IMR-90 (cell line): ENCODE results near the gene RAB25. TPM values are rescaled to one million over a fixed set of nuclear protein-coding genes. Genes with fewer than 3 reads are reported as not detected.

Source experiments
- ATAC-seq: fragments of 200-7000 bp; cut with Tn5 transposase; 2 replicates; pipeline ENCODE4 v1.9.1; 2020; ENCODE audit warnings: low read depth, mild to moderate bottlenecking, moderate library complexity
- BruUV-seq: library from RNA; stranded (reverse); fragments of 400-500 nt; replicated peaks from 2 replicates; lab custom pipeline; 2021; lab: Mats Ljungman, UMichigan
- CTCF ChIA-PET: fragments of 300-600 bp; formaldehyde crosslinking; extraction: SDS; loops from one replicate; lab custom pipeline; 2021; ENCODE audit warnings: antibody characterized with exemption; lab: Yijun Ruan, JAX
- POLR2A ChIA-PET: fragments of 300-600 bp; sonication (Branson Sonifier 250); formaldehyde crosslinking; loops from one replicate; lab custom pipeline; 2022; ENCODE audit warnings: antibody characterized with exemption; ENCODE audit not compliant: unreplicated experiment; lab: Charles Lee
- DNase-seq: peaks from one replicate; pipeline ENCODE4 v3.0.0; 2013
- H2AFZ ChIP-seq: replicated peaks from 2 replicates; pipeline ENCODE3; 2013; ENCODE audit warnings: low read length, mild to moderate bottlenecking; ENCODE audit not compliant: poor library complexity
- H2AK5ac ChIP-seq: 2 replicates; pipeline ENCODE4 v1.6.1; 2013; ENCODE audit warnings: low read depth, low read length, inconsistent platforms
- H2AK9ac ChIP-seq: replicated peaks from 2 replicates; pipeline ENCODE3; 2013; ENCODE audit warnings: mild to moderate bottlenecking, low read depth, low read length, moderate library complexity; ENCODE audit not compliant: poor library complexity
- H2BK120ac ChIP-seq: 2 replicates; pipeline ENCODE4 v1.6.1; 2013; ENCODE audit warnings: low read depth, low read length, inconsistent platforms
- H2BK15ac ChIP-seq: 3 replicates; pipeline ENCODE4 v1.6.1; 2013; ENCODE audit warnings: low read depth, low read length, inconsistent platforms
- H2BK20ac ChIP-seq: 2 replicates; pipeline ENCODE4 v1.6.1; 2013; ENCODE audit warnings: low read depth, mild to moderate bottlenecking, inconsistent platforms, low read length, moderate library complexity
- H2BK5ac ChIP-seq: 2 replicates; pipeline ENCODE4 v1.6.1; 2013; ENCODE audit warnings: mild to moderate bottlenecking, low read depth, low read length, inconsistent platforms; ENCODE audit not compliant: poor library complexity, severe bottlenecking
- H3K14ac ChIP-seq: replicated peaks from 2 replicates; pipeline ENCODE4 v1.6.1; 2013; ENCODE audit warnings: low read depth, low read length, inconsistent platforms
- H3K18ac ChIP-seq: 2 replicates; pipeline ENCODE4 v1.6.1; 2013; ENCODE audit warnings: low read depth, low read length, control low read depth
- H3K23ac ChIP-seq: 2 replicates; pipeline ENCODE4 v1.6.1; 2013; ENCODE audit warnings: low read depth, low read length, inconsistent platforms
- H3K27ac ChIP-seq: 2 replicates; pipeline ENCODE4 v1.5.1; 2013; ENCODE audit warnings: mild to moderate bottlenecking, control low read depth, low read length; ENCODE audit not compliant: insufficient read depth
- H3K27me3 ChIP-seq: 2 replicates; pipeline ENCODE4 v1.6.1; 2013; ENCODE audit warnings: low read length; ENCODE audit not compliant: control insufficient read depth, insufficient read depth
- H3K36me3 ChIP-seq: 2 replicates; pipeline ENCODE4 v1.6.1; 2013; ENCODE audit warnings: low read length, mixed read lengths; ENCODE audit not compliant: control insufficient read depth, insufficient read depth
- H3K4ac ChIP-seq: 2 replicates; pipeline ENCODE4 v1.6.1; 2013; ENCODE audit warnings: low read depth, low read length, inconsistent platforms
- H3K4me1 ChIP-seq: 2 replicates; pipeline ENCODE4 v1.6.1; 2013; ENCODE audit warnings: low read length, mixed read lengths; ENCODE audit not compliant: control insufficient read depth, insufficient read depth
- H3K4me2 ChIP-seq: 2 replicates; pipeline ENCODE4 v1.6.1; 2013; ENCODE audit warnings: low read depth, mild to moderate bottlenecking, control low read depth, low read length, moderate library complexity
- H3K4me3 ChIP-seq: 2 replicates; pipeline ENCODE4 v1.5.1; 2013; ENCODE audit warnings: low read depth, mild to moderate bottlenecking, control low read depth, low read length, moderate library complexity; ENCODE audit not compliant: insufficient read depth
- H3K56ac ChIP-seq: 2 replicates; pipeline ENCODE4 v1.6.1; 2013; ENCODE audit warnings: low read length, inconsistent platforms; ENCODE audit not compliant: insufficient read depth; ENCODE audit errors: extremely low read depth
- H3K79me1 ChIP-seq, 2 experiments: 2 replicates each; pipeline ENCODE4 v1.6.1; 2013; ENCODE audit warnings: low read length in 2 of 2, inconsistent platforms in 1 of 2, low read depth in 1 of 2
- H3K9ac ChIP-seq: 2 replicates; pipeline ENCODE4 v1.6.1; 2013; ENCODE audit warnings: low read depth, low read length, control low read depth
- H3K9me1 ChIP-seq: 2 replicates; pipeline ENCODE4 v1.6.1; 2013; ENCODE audit warnings: low read length, inconsistent platforms; ENCODE audit not compliant: insufficient read depth
- H3K9me3 ChIP-seq: 2 replicates; pipeline ENCODE4 v1.6.1; 2013; ENCODE audit warnings: low read length; ENCODE audit not compliant: control insufficient read depth, insufficient read depth
- H4K20me1 ChIP-seq: 2 replicates; pipeline ENCODE4 v1.6.1; 2013; ENCODE audit warnings: low read length, inconsistent platforms; ENCODE audit not compliant: insufficient read depth
- H4K5ac ChIP-seq: 2 replicates; pipeline ENCODE4 v1.6.1; 2013; ENCODE audit warnings: mild to moderate bottlenecking, low read depth, low read length, control low read depth
- H4K8ac ChIP-seq, 2 experiments: 2 replicates each; pipeline ENCODE4 v1.6.1; 2013; ENCODE audit warnings: low read depth in 2 of 2, low read length in 2 of 2, control low read depth in 1 of 2, inconsistent platforms in 1 of 2
- H4K91ac ChIP-seq: 2 replicates; pipeline ENCODE4 v1.6.1; 2013; ENCODE audit warnings: low read depth, low read length, inconsistent platforms; ENCODE audit not compliant: insufficient read depth
- BHLHE40 ChIP-seq: fragments of 150-350 bp; IDR thresholded peaks from 2 replicates; pipeline ENCODE4 v1.6.1; 2016; ENCODE audit warnings: mild to moderate bottlenecking, low read depth, low read length
- CEBPB ChIP-seq: IDR thresholded peaks from 2 replicates; pipeline ENCODE4 v1.6.1; 2012; ENCODE audit warnings: low read depth, low read length, improper control_type of control experiment
- CHD1 ChIP-seq: IDR thresholded peaks from 2 replicates; pipeline ENCODE4 v1.6.1; 2012; ENCODE audit warnings: low read depth, low read length, improper control_type of control experiment
- CTCF ChIP-seq: conservative IDR thresholded peaks from 2 replicates; pipeline ENCODE4 v1.5.1; 2012; ENCODE audit warnings: mild to moderate bottlenecking, low read depth, low read length, improper control_type of control experiment
- FOS ChIP-seq: fragments of 150-350 bp; IDR thresholded peaks from 2 replicates; pipeline ENCODE4 v1.6.1; 2016; ENCODE audit warnings: low read depth, low read length
- MAFK ChIP-seq: IDR thresholded peaks from 2 replicates; pipeline ENCODE4 v1.6.1; 2012; ENCODE audit warnings: low read depth, low read length, improper control_type of control experiment
- MXI1 ChIP-seq: IDR thresholded peaks from 2 replicates; pipeline ENCODE4 v1.6.1; 2012; ENCODE audit warnings: low read depth, mild to moderate bottlenecking, low read length, moderate library complexity, borderline replicate concordance
- NFE2L2 ChIP-seq: fragments of 150-350 bp; IDR thresholded peaks from 2 replicates; pipeline ENCODE4 v1.6.1; 2016; ENCODE audit warnings: low read depth, mild to moderate bottlenecking, low read length
- POLR2A ChIP-seq: IDR thresholded peaks from 2 replicates; pipeline ENCODE4 v1.6.1; 2012; ENCODE audit warnings: mild to moderate bottlenecking, low read depth, low read length
- RAD21 ChIP-seq: IDR thresholded peaks from 2 replicates; pipeline ENCODE4 v1.6.1; 2012; ENCODE audit warnings: low read length, improper control_type of control experiment
- RCOR1 ChIP-seq: IDR thresholded peaks from 2 replicates; pipeline ENCODE4 v1.6.1; 2012; ENCODE audit warnings: mild to moderate bottlenecking, low read length, improper control_type of control experiment; ENCODE audit not compliant: insufficient replicate concordance
- SMC3 ChIP-seq: fragments of 150-350 bp; IDR thresholded peaks from 2 replicates; pipeline ENCODE4 v1.6.1; 2016; ENCODE audit warnings: low read depth, mild to moderate bottlenecking, antibody characterized with exemption, low read length, moderate library complexity
- USF2 ChIP-seq: fragments of 150-350 bp; IDR thresholded peaks from 2 replicates; pipeline ENCODE4 v1.6.1; 2017; ENCODE audit warnings: mild to moderate bottlenecking, antibody characterized with exemption, low read length, low read depth
- WGBS, 2 experiments: methylation state at CpG; one replicate each; pipeline versions ENCODE4 v1.1.5 to v1.1.7; 2013; ENCODE audit warnings: missing lambda C conversion rate in 2 of 2; ENCODE audit not compliant: insufficient read length in 1 of 2; ENCODE audit errors: extremely low coverage in 2 of 2; 5-methylcytosine and 5-hydroxymethylcytosine counted together
- dilution Hi-C: fragments of 300-500 bp; cut with HindIII; formaldehyde crosslinking; loops from one replicate; pipeline ENCODE4 v1.14.3; 2018; ENCODE audit warnings: low sequenced_read_pairs; ENCODE audit not compliant: unreplicated experiment
- in situ Hi-C: fragments of 300-500 bp; cut with MboI; formaldehyde crosslinking; loops from 3 replicates; pipeline ENCODE4 v1.14.3; 2019; ENCODE audit warnings: low sequenced_read_pairs, inconsistent platforms, mixed read lengths
- intact Hi-C: fragments of 100-400 bp; cut with micrococcal nuclease; formaldehyde crosslinking; loops from 2 replicates; pipeline ENCODE4 v1.10.0; 2022
- polyA plus RNA-seq, 3 experiments: library from polyadenylated mRNA; depleted of rRNA; stranded (reverse); fragments of >200 nt; gene quantifications; 2 replicates each; pipeline ENCODE4 v1.2.3, GENCODE V29; 2012; ENCODE audit warnings: low replicate concordance in 1 of 3
- total RNA-seq: library from RNA; depleted of rRNA; stranded (reverse); fragments of >200 nt; gene quantifications from 2 replicates; pipeline ENCODE4 v1.2.3, GENCODE V29; 2012
- TF ChIP-seq, protein P1 (sequence below): fragments of 150-350 bp; IDR thresholded peaks from 2 replicates; pipeline ENCODE4 v1.6.1; 2016; ENCODE audit warnings: low read depth, mild to moderate bottlenecking, low read length, moderate library complexity, borderline replicate concordance

Gene RAB25
- total and polyA plus RNA-seq, 2 of the 4 experiments (the other 2 are of a cell fraction): not detected

DNA sequence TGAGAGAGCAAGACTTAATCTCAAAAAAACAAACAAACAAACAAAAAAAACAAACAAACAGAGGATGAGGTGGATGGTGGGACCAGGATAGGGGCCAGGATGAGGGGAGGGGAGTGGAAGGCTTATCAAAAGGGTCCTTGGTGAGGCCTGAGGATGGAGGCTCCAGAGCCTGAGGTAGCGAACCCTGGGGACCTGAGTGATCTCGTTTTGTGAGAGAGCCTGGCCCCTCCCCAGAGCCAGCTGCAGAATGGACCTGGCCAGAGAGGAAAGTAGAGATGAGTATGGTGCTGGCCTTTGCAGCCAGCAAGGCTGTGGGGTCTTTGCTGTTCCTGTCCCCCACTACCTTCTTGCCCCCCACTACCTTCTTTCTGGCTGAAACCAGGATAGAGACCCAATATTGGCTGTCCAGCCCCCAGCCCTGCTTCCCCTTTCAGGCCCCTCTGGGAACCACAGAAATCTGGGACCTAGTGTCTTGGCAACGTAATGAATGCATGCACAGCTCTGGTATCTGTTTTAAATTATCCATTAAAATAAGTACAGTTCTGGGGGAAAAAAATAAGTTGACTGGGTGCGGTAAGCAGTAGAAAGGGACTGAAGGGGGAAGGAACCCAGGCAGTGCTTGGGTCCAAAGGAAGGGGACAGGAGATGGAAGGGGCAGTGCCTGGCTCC, 52.5 kb downstream of the RAB25 start:
- ChIA-PET CTCF (interaction anchor here (0.5 to 1.1 kb wide), 4 partner anchors 9 to 39 kb away, joined by 3 to 4 read pairs (median 3); no protein-coding TSS in a partner anchor), POLR2A (interaction anchor here (0.6 to 1.3 kb wide), 2 partner anchors 15 to 191 kb away, joined by 7 to 8 read pairs; no protein-coding TSS in a partner anchor)
- H2BK20ac ChIP-seq: peak overlapping the region; percentile 93
- BruUV-seq: no TSS peak
- peak overlapping the region; percentile 37; the same call in 1 of the 2 replicates for H4K5ac ChIP-seq
- peak overlapping the region; percentile 82 for H3K23ac ChIP-seq
- intact Hi-C loops: no loop called here
- H3K9me1 ChIP-seq: peaks cover 13% of the 10 kb centered on the region
- ATAC-seq (no peak), DNase-seq (no peak)
- H2BK15ac ChIP-seq: peak overlapping the region; percentile 94; the same call in 2 of the 3 replicates
- H4K91ac ChIP-seq: peak overlapping the region; percentile 96
- no peak overlapping the region for H3K4me3 ChIP-seq
- peak overlapping the region; percentile 78 for H3K14ac ChIP-seq
- peak overlapping the region; percentile 20 to 84; a peak in 3 of 4 replicates for H4K8ac ChIP-seq
- H2AK9ac ChIP-seq: peak overlapping the region; percentile 100
- WGBS, 2 experiments: 40% methylated on average over 1 of the region's 4 CpGs; no CpG with 5 or more reads in 1 of the 2 experiments
- peak overlapping the region; percentile 94 for H3K4ac ChIP-seq
- in situ Hi-C loops: no loop called here
- H3K36me3 ChIP-seq: 0 out of 2 replicates have a peak, but pooled peaks cover 3% of the 10 kb centered on the region
- peak overlapping the region; percentile 13 for H2AFZ ChIP-seq
- dilution Hi-C loops: no loop called here
- H2BK120ac ChIP-seq: peak overlapping the region; percentile 95
- peak overlapping the region; percentile 98 for H2AK5ac ChIP-seq
- H3K56ac ChIP-seq: peak overlapping the region; percentile 64
- peak overlapping the region; percentile 80 for H2BK5ac ChIP-seq
- H3K27me3 ChIP-seq: no peaks in the 10 kb centered on the region
- H3K79me1 ChIP-seq: peaks cover 4 to 39% of the 10 kb centered on the region in 2 experiments; a peak in 3 of 4 replicates
- peaks cover 14% of the 10 kb centered on the region for H3K4me1 ChIP-seq
- peak overlapping the region; percentile 95 for H3K27ac ChIP-seq
- H3K9ac ChIP-seq: peak overlapping the region; percentile 12; the same call in 1 of the 2 replicates
- H3K4me2 ChIP-seq: peak overlapping the region; percentile 48
- peak overlapping the region; percentile 82; the same call in 1 of the 2 replicates for H3K18ac ChIP-seq
- H4K20me1 ChIP-seq: peaks cover 37% of the 10 kb centered on the region
- H3K9me3 ChIP-seq: no peaks in the 10 kb centered on the region
- no peak for TF ChIP-seq MAFK
- no peak for TF ChIP-seq POLR2A
- no peak for TF ChIP-seq MXI1
- no peak for TF ChIP-seq CTCF
- TF ChIP-seq SMC3: no peak
- no peak for TF ChIP-seq USF2
- TF ChIP-seq, protein P1, sequence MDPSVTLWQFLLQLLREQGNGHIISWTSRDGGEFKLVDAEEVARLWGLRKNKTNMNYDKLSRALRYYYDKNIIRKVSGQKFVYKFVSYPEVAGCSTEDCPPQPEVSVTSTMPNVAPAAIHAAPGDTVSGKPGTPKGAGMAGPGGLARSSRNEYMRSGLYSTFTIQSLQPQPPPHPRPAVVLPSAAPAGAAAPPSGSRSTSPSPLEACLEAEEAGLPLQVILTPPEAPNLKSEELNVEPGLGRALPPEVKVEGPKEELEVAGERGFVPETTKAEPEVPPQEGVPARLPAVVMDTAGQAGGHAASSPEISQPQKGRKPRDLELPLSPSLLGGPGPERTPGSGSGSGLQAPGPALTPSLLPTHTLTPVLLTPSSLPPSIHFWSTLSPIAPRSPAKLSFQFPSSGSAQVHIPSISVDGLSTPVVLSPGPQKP: no peak
- no peak for TF ChIP-seq BHLHE40
- TF ChIP-seq CHD1: no peak
- no peak for TF ChIP-seq CEBPB
- TF ChIP-seq RCOR1: no peak
- no peak for TF ChIP-seq RAD21
- no peak for TF ChIP-seq NFE2L2
- no peak for TF ChIP-seq FOS
